Measurements from ENCODE around the gene CADM1. TPM values are rescaled to one million over a fixed set of nuclear protein-coding genes. Genes with fewer than 3 reads are reported as not detected.

The CADM1 gene
- total RNA-seq, 1 experiment from 2014 or later: 12.9 TPM

DNA sequence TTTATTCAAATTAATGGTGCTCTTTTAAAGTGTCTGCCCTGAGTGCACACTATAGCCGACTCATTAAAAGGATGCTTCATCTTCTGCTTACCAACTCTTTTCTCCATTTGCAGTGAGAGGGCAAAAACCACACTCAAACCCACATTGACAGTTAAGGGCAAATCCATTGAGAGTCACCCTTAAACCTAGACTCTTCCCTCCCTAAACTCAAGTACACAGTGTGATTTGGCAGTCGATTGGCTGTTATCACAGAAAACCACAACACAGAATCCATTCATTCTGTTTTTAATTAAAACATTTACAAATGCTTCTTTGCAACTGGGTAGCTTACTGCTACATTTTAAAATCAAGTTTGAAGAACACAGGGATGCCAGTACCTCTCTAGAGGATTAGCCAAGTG, 120.0 kb downstream of the CADM1 start:
- BruUV-seq (replicated peaks): no TSS peak
- Histone ChIP-seq H3K27ac (ENCODE audit: low read depth, low read length, poor library complexity, severe bottlenecking) (no peak overlapping the region), H3K4me1 (ENCODE audit: insufficient read depth, low read length, poor library complexity, severe bottlenecking) (no peaks in the 10 kb centered on the region), H3K27me3 (replicated peaks; ENCODE audit: insufficient read depth, low read depth, low read length, poor library complexity) (no peaks in the 10 kb centered on the region), H3K9me3 (ENCODE audit: low read depth, low read length, poor library complexity, severe bottlenecking) (no peaks in the 10 kb centered on the region), H3K36me3 (ENCODE audit: insufficient read depth, low read length, poor library complexity, severe bottlenecking) (no peaks in the 10 kb centered on the region), H3K4me3 (ENCODE audit: low read depth, low read length, poor library complexity, severe bottlenecking) (no peak overlapping the region)
- DNase-seq (ENCODE audit: low spot score): no peak
- TF ChIP-seq, protein P1, sequence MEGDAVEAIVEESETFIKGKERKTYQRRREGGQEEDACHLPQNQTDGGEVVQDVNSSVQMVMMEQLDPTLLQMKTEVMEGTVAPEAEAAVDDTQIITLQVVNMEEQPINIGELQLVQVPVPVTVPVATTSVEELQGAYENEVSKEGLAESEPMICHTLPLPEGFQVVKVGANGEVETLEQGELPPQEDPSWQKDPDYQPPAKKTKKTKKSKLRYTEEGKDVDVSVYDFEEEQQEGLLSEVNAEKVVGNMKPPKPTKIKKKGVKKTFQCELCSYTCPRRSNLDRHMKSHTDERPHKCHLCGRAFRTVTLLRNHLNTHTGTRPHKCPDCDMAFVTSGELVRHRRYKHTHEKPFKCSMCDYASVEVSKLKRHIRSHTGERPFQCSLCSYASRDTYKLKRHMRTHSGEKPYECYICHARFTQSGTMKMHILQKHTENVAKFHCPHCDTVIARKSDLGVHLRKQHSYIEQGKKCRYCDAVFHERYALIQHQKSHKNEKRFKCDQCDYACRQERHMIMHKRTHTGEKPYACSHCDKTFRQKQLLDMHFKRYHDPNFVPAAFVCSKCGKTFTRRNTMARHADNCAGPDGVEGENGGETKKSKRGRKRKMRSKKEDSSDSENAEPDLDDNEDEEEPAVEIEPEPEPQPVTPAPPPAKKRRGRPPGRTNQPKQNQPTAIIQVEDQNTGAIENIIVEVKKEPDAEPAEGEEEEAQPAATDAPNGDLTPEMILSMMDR (conservative IDR thresholded peaks at IDR 0.05; ENCODE audit: low read depth, low read length): no peak
- no peak for TF ChIP-seq EZH2 (IDR thresholded peaks at IDR 0.05; ENCODE audit: borderline replicate concordance, low read depth, low read length, poor library complexity, severe bottlenecking)
- ChIA-PET POLR2A (ENCODE audit: low non-redundant PET) (no interaction called here), CTCF (no interaction called here)
- intact Hi-C loops (cut with micrococcal nuclease; ENCODE audit: unreplicated experiment): no loop called here

DNA sequence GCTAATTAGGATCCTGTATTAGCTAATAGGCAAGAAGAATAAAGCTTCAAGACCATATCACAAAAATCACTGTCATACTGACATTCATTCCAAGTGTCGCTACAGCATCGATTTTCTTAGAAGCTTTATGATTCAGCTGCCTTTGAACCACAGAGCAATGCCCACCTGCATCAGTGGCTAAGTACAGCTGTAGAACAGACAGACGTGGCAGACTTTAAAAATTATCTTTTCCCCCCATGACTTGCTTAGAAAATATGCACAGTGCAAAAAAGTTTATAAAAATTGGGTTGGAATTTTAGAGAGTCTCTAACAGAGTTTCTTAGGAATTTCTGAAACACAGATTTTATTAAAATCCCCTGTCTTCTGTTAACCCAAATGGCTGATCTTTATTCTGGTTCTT, 120.8 kb downstream of the CADM1 start:
- CTCF ChIA-PET: interaction anchor here (0.6 kb wide), 1 partner anchor 307 kb away, joined by 4 read pairs; no protein-coding TSS in a partner anchor
- POLR2A ChIA-PET (ENCODE audit: low non-redundant PET): no interaction called here
- intact Hi-C loops (cut with micrococcal nuclease; ENCODE audit: unreplicated experiment): no loop called here

DNA sequence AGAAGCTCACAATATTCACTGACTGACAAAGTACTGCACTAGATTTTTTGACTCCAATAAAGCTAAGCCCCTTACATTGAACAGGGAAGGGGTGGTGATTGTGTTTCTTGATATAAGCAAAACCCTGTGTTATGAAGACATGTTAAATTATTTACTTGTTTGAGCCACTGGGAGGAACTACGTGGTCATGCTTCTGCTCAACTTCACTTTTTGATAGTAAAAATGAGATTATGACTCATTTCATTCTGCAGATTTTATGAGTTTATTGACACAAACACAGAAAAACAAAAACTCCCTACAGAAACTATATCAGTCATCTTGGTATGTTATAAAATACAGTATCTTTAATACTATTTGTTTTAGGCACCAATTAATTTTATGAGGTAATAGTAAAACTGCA, 124.7 kb downstream of the CADM1 start:
- no peaks in the 10 kb centered on the region for H3K27me3 ChIP-seq (replicated peaks; ENCODE audit: insufficient read depth, low read depth, low read length, poor library complexity)
- TF ChIP-seq, protein P1 (conservative IDR thresholded peaks at IDR 0.05; ENCODE audit: low read depth, low read length): no peak
- no peak for TF ChIP-seq EZH2 (IDR thresholded peaks at IDR 0.05; ENCODE audit: borderline replicate concordance, low read depth, low read length, poor library complexity, severe bottlenecking)
- no TSS peak for BruUV-seq (replicated peaks)
- H3K4me1 ChIP-seq (ENCODE audit: insufficient read depth, low read length, poor library complexity, severe bottlenecking): no peaks in the 10 kb centered on the region
- CTCF ChIA-PET: no interaction called here
- no peak overlapping the region for H3K4me3 ChIP-seq (ENCODE audit: low read depth, low read length, poor library complexity, severe bottlenecking)
- H3K36me3 ChIP-seq (ENCODE audit: insufficient read depth, low read length, poor library complexity, severe bottlenecking): no peaks in the 10 kb centered on the region
- no peaks in the 10 kb centered on the region for H3K9me3 ChIP-seq (ENCODE audit: low read depth, low read length, poor library complexity, severe bottlenecking)
- POLR2A ChIA-PET (ENCODE audit: low non-redundant PET): no interaction called here
- intact Hi-C loops (cut with micrococcal nuclease; ENCODE audit: unreplicated experiment): no loop called here
- no peak for DNase-seq (ENCODE audit: low spot score)
- no peak overlapping the region for H3K27ac ChIP-seq (ENCODE audit: low read depth, low read length, poor library complexity, severe bottlenecking)

More for the DNA sequence above, 120.8 kb downstream of the CADM1 start:
- Histone ChIP-seq H3K27ac (ENCODE audit: low read depth, low read length, poor library complexity, severe bottlenecking) (no peak overlapping the region), H3K9me3 (ENCODE audit: low read depth, low read length, poor library complexity, severe bottlenecking) (no peaks in the 10 kb centered on the region), H3K4me3 (ENCODE audit: low read depth, low read length, poor library complexity, severe bottlenecking) (no peak overlapping the region), H3K4me1 (ENCODE audit: insufficient read depth, low read length, poor library complexity, severe bottlenecking) (no peaks in the 10 kb centered on the region), H3K27me3 (replicated peaks; ENCODE audit: insufficient read depth, low read depth, low read length, poor library complexity) (no peaks in the 10 kb centered on the region), H3K36me3 (ENCODE audit: insufficient read depth, low read length, poor library complexity, severe bottlenecking) (no peaks in the 10 kb centered on the region)
- TF ChIP-seq, protein P1 (conservative IDR thresholded peaks at IDR 0.05; ENCODE audit: low read depth, low read length): no peak
- TF ChIP-seq EZH2 (IDR thresholded peaks at IDR 0.05; ENCODE audit: borderline replicate concordance, low read depth, low read length, poor library complexity, severe bottlenecking): no peak
- BruUV-seq (replicated peaks): no TSS peak
- no peak for DNase-seq (ENCODE audit: low spot score)
